Measurements from ENCODE around the gene NHSL2.

NHSL2 gene

DNA sequence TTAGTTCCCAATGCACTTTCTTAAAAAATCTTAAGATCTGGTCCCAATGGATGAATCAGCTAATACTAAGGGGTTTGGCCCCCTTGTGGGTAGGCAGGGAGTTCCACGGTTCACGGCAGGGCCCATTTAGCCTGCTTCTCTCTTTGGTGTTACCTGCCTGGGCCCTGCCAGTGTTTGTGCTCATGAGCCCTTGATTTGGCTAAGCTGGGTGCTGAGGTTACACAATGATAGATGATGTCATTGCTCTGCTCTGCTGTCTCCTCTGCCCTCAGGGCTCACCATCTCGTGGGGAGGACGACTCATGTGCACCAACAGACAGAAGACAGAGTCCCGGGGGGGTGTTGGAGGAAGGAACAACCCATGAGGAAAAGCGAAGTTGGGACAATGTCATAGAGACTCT, 196.7 kb downstream of the NHSL2 start:
- H3K4me3 ChIP-seq (ENCODE audit: low read depth, low read length) = no peak overlapping the region
- TF ChIP-seq, protein P1, sequence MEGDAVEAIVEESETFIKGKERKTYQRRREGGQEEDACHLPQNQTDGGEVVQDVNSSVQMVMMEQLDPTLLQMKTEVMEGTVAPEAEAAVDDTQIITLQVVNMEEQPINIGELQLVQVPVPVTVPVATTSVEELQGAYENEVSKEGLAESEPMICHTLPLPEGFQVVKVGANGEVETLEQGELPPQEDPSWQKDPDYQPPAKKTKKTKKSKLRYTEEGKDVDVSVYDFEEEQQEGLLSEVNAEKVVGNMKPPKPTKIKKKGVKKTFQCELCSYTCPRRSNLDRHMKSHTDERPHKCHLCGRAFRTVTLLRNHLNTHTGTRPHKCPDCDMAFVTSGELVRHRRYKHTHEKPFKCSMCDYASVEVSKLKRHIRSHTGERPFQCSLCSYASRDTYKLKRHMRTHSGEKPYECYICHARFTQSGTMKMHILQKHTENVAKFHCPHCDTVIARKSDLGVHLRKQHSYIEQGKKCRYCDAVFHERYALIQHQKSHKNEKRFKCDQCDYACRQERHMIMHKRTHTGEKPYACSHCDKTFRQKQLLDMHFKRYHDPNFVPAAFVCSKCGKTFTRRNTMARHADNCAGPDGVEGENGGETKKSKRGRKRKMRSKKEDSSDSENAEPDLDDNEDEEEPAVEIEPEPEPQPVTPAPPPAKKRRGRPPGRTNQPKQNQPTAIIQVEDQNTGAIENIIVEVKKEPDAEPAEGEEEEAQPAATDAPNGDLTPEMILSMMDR (IDR thresholded peaks at IDR 0.05; ENCODE audit: control insufficient read depth, extremely low read depth, insufficient read depth) = no peak
- no peak for DNase-seq (ENCODE audit: low read depth)

DNA sequence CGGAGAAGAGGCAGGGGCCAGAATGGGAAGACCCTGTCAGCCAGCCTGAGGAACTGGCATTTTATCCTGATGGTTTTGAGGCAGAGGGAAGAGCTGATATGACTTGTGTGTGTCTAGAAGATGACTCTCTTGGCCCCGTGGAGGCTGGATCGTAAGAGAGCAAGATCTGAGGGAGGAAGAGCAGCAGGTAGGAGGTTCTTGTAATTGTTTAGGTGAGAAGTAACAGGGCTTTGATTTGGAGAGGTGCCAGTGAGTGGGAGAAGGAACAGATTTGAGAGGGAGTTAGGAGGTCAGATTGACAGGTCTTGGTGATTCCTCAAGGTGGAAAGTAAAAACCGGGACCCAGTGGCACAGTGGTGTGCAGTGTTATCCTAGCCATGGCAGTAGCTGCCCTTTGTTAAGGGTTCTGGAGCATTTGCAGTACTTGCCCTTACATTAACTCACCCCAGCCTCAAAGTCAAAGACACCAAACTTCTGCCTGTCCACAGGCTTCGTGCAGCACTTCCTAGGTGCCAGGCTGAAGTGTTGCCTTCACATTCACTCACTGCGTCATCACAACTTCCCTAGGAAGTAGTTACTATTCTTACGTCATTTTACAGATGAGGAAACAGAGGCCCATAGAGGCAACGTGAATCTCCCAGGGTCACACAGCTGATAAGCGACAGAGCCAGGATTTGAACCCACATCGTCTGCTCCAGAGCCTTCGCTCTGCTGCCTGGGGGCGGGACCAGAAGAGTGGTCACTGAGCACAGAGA, 197.4 kb downstream of the NHSL2 start:
- DNase-seq (ENCODE audit: low read depth) = no peak
- no peak overlapping the region for H3K4me3 ChIP-seq (ENCODE audit: low read depth, low read length)
- TF ChIP-seq, protein P1 (IDR thresholded peaks at IDR 0.05; ENCODE audit: control insufficient read depth, extremely low read depth, insufficient read depth) = no peak

DNA sequence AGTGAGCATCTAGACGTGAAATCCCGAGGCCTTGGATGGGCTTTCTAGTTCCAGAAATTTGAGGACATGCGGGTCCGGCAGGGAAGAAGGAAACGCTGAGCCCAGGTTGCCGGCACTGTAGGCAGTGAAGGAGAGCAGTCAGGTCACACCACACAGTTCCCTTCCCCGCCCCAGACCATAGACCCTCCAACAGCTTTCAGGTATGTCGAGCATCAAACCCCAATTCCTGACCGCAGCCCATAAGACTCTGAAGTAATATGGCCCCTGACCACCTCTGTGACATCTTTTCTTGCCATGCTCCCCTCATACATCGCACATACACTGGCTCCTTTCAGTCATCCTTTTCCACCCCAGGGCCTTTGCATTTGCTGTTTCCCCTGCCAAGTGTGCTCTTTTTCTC, 198.0 kb downstream of the NHSL2 start:
- TF ChIP-seq, protein P1 (IDR thresholded peaks at IDR 0.05; ENCODE audit: control insufficient read depth, extremely low read depth, insufficient read depth) = no peak
- no peak for DNase-seq (ENCODE audit: low read depth)
- no peak overlapping the region for H3K4me3 ChIP-seq (ENCODE audit: low read depth, low read length)

DNA sequence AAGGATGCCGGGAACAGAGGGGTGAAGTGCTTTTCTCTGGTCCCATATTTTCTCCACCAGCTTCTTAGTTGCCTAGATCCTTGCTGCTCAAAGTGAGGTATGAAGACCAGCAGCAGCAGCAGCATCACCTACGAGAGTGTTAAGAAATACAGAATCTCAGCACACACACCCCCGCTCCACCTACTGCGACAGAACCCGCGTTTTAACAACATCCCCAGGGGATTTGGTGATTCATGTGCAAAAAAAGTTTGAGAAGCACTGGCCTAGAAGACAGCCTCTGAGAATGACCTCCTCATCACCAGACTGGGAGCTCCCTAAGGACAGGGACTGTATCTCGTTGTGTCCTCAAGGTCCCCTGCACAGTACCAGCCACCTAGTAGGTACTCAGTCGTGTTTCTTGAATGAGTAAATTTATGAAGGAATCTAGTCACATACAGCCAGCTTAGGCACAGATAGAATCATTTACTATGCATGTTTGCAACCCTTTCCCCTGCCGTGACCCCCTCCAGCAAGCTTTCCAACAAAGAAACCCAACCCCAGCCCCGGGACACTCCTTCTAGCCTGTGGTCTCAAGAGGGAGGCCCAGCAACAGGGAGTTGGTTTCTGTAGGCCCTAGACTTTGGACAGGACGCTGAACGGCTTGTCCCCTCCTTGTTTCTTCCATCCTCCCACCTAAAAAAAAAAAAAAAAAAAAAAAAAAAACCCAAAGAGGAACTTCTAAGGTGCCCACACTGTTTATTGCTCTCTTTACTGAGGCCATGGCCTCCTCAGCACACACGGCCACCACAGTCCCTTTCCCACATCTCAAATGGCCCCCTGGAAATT, 199.6 kb downstream of the NHSL2 start:
- TF ChIP-seq, protein P1 (IDR thresholded peaks at IDR 0.05; ENCODE audit: control insufficient read depth, extremely low read depth, insufficient read depth) = no peak
- DNase-seq (ENCODE audit: low read depth) = no peak
- no peak overlapping the region for H3K4me3 ChIP-seq (ENCODE audit: low read depth, low read length)

DNA sequence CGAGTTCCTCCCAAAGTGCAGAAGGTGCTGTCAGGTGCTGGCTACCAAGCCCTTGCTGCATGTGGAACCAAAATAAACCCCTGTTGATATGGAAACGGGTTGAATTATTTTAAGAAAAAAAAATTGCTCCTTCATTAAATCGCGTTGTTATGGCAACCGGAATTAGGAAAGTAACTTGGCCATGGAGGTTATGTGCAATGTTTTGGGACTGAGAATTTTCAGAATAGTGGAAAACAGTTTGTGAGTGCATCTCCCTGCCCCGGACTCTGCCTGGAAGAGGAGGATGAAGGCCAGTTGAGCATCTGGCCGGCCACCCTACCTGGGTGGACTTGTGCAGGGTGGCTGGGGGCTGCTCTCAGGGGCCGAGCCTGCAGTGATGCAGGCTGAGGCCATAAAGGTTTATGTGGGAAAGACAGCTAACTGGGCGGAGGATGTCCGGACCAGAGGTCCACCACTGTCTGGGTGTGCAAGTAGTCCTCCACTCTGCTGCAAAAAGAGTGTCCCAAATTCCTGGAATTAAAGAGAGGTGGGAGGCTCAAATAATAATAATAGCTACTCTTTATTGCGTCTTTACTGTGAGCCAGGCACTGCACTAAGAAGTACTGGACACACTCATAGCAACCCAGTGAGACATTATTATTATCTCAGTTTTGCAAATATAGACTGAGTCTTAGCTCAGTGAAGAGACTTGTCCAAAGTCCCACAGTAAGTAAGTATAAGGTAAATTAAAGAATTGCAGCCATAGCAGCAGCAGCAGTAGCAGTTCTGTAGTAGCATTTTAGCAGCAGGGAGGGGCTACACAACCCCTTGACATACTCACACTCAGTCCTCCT, 200.4 kb downstream of the NHSL2 start:
- no peak overlapping the region for H3K4me3 ChIP-seq (ENCODE audit: low read depth, low read length)
- TF ChIP-seq, protein P1 (IDR thresholded peaks at IDR 0.05; ENCODE audit: control insufficient read depth, extremely low read depth, insufficient read depth) = no peak
- no peak for DNase-seq (ENCODE audit: low read depth)

DNA sequence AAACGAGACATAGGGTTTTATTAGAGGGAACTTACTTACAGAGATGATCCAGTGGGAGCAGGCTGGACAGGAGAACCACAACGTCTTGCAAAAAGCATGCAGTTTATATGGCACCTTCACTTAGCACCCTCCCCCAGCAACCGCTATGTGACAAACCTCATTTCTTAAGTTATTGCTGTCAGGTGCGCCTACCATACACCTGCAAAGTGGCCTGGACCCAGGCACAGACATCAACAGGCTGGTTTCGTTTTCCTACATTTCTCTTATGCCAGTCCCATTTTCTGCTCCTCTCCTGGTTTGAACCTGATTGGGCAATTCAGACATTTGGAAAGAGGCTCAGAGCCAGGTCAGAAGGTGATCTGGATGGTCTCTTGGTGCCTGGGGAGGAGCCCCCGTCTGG, 202.8 kb downstream of the NHSL2 start:
- DNase-seq (ENCODE audit: low read depth) = no peak
- TF ChIP-seq, protein P1 (IDR thresholded peaks at IDR 0.05; ENCODE audit: control insufficient read depth, extremely low read depth, insufficient read depth) = no peak
- no peak overlapping the region for H3K4me3 ChIP-seq (ENCODE audit: low read depth, low read length)

Data from LNCaP clone FGC (cell line).